Hematopoietic multipotent progenitor cell treated with erythropoietin and hydrocortisone succinate and interleukin-3 and kit ligand, for 8 days (in vitro differentiated cells): Measurements from ENCODE around the gene GDE1.

Experiments
- DNase-seq: peaks from one replicate; pipeline ENCODE4 v3.0.0-alpha.2; 2015

Gene GDE1

GRCh38 chr16:19486051-19486450 lies 35.8 kb downstream of the GDE1 start:
- DNase-seq, result peak; percentile 37

- DNase-seq, result no peak
These were observed 36.3 kb downstream of the GDE1 start for GRCh38 chr16:19485611-19486010.

GRCh38 chr16:19484096-19484495 lies 37.8 kb downstream of the GDE1 start:
- no peak for DNase-seq

GRCh38 chr16:19482291-19482690 lies 39.6 kb downstream of the GDE1 start:
- peak; percentile 42 for DNase-seq

GRCh38 chr16:19481769-19482168 lies 40.1 kb downstream of the GDE1 start:
- no peak for DNase-seq

- peak; percentile 79 for DNase-seq
These were observed 40.6 kb downstream of the GDE1 start for GRCh38 chr16:19481296-19481695.

GRCh38 chr16:19479302-19479721 lies 42.6 kb downstream of the GDE1 start:
- no peak for DNase-seq

- DNase-seq, result no peak
These were observed 43.4 kb downstream of the GDE1 start for GRCh38 chr16:19478505-19478904.

- no peak for DNase-seq
These were observed 47.3 kb downstream of the GDE1 start for GRCh38 chr16:19474617-19475016.

GRCh38 chr16:19472482-19472881 lies 49.4 kb downstream of the GDE1 start:
- DNase-seq, result no peak

- DNase-seq, result no peak
These were observed 53.6 kb downstream of the GDE1 start for GRCh38 chr16:19468300-19468699.

GRCh38 chr16:19463468-19464315 lies 58.2 kb downstream of the GDE1 start:
- no peak for DNase-seq

GRCh38 chr16:19460397-19460796 lies 61.5 kb downstream of the GDE1 start:
- DNase-seq, result no peak

GRCh38 chr16:19458722-19459379 lies 63.0 kb downstream of the GDE1 start:
- no peak for DNase-seq
